GM19043 (cell line): Measurements from ENCODE around the gene ZNF625.
"Not testable (repeated sequence)": the region's sequence is repeated elsewhere in the genome, so short reads cannot be mapped to it uniquely, and the experiment has no call there.

Experiments used
- ATAC-seq: cut with Tn5 transposase; IDR thresholded peaks from one replicate; pipeline ENCODE4 v1.9.1; 2021; ENCODE audit warnings: low read depth; ENCODE audit not compliant: unreplicated experiment

Gene ZNF625

GRCh38 chr19:12139269-12139668 is 17.3 kb downstream of the ZNF625 start:
- ATAC-seq: no peak

- no peak for ATAC-seq
Observed at GRCh38 chr19:12137221-12137940, 19.2 kb downstream of the ZNF625 start.

GRCh38 chr19:12133069-12133468 is 23.5 kb downstream of the ZNF625 start:
- no peak for ATAC-seq

- no peak for ATAC-seq
Observed at GRCh38 chr19:12126707-12127106, 29.8 kb downstream of the ZNF625 start.

GRCh38 chr19:12117201-12117970 is 39.1 kb downstream of the ZNF625 start:
- no peak for ATAC-seq

- ATAC-seq: no peak
Observed at GRCh38 chr19:12113121-12113520, 43.4 kb downstream of the ZNF625 start.

GRCh38 chr19:12112701-12113100 is 43.8 kb downstream of the ZNF625 start:
- ATAC-seq: no peak

- no peak for ATAC-seq
Observed at GRCh38 chr19:12111943-12112637, 44.4 kb downstream of the ZNF625 start.

- ATAC-seq: no peak
Observed at GRCh38 chr19:12111176-12111575, 45.4 kb downstream of the ZNF625 start.

- ATAC-seq: not testable (repeated sequence)
Observed at GRCh38 chr19:12103909-12104308, 52.6 kb downstream of the ZNF625 start.

- no peak for ATAC-seq
Observed at GRCh38 chr19:12098040-12098439, 58.5 kb downstream of the ZNF625 start.

- ATAC-seq: no peak
Observed at GRCh38 chr19:12095111-12095790, 61.3 kb downstream of the ZNF625 start.
